T-helper 9 cell (primary cell): ENCODE results near the gene ACSBG1.

Experiments
- DNase-seq: peaks from one replicate; pipeline ENCODE4 v3.0.0-alpha.2; 2020

Gene ACSBG1

GRCh38 chr15:78201281-78202190 lies 32.8 kb downstream of the ACSBG1 start:
- no peak for DNase-seq

- no peak for DNase-seq
These were observed 34.0 kb downstream of the ACSBG1 start for GRCh38 chr15:78200276-78200930.

- DNase-seq = no peak
These were observed 36.7 kb downstream of the ACSBG1 start for GRCh38 chr15:78197632-78198031.

- peak; percentile 34 for DNase-seq
These were observed 38.6 kb downstream of the ACSBG1 start for GRCh38 chr15:78195735-78196201.

GRCh38 chr15:78194568-78194925 lies 39.8 kb downstream of the ACSBG1 start:
- DNase-seq = no peak

- no peak for DNase-seq
These were observed 40.4 kb downstream of the ACSBG1 start for GRCh38 chr15:78193731-78194567.

- no peak for DNase-seq
These were observed 41.4 kb downstream of the ACSBG1 start for GRCh38 chr15:78192826-78193594.

GRCh38 chr15:78182821-78183220 lies 51.5 kb downstream of the ACSBG1 start:
- DNase-seq = no peak

- DNase-seq = no peak
These were observed 52.0 kb downstream of the ACSBG1 start for GRCh38 chr15:78182336-78182700.

- no peak for DNase-seq
These were observed 54.5 kb downstream of the ACSBG1 start for GRCh38 chr15:78179906-78180305.

- DNase-seq = no peak
These were observed 55.0 kb downstream of the ACSBG1 start for GRCh38 chr15:78179286-78179840.

GRCh38 chr15:78178064-78178463 lies 56.3 kb downstream of the ACSBG1 start:
- DNase-seq = no peak

GRCh38 chr15:78177447-78177873 lies 56.9 kb downstream of the ACSBG1 start:
- DNase-seq = no peak

- no peak for DNase-seq
These were observed 59.0 kb downstream of the ACSBG1 start for GRCh38 chr15:78175330-78175729.

GRCh38 chr15:78174401-78174800 lies 60.0 kb downstream of the ACSBG1 start:
- DNase-seq = no peak

- DNase-seq = no peak
These were observed 62.4 kb downstream of the ACSBG1 start for GRCh38 chr15:78171864-78172472.

- no peak for DNase-seq
These were observed 63.3 kb downstream of the ACSBG1 start for GRCh38 chr15:78170848-78171773.

GRCh38 chr15:78168608-78169007 lies 65.8 kb downstream of the ACSBG1 start:
- DNase-seq = no peak

GRCh38 chr15:78167227-78167888 lies 67.0 kb downstream of the ACSBG1 start:
- DNase-seq = no peak

- DNase-seq = no peak
These were observed 70.4 kb downstream of the ACSBG1 start for GRCh38 chr15:78164010-78164409.
